SHP77 (cell line): ENCODE measurements around the gene ZFAND2B.

Source experiments
- DNase-seq, 2 experiments: peaks; one replicate each; lab custom pipeline; 2025; lab: John Stamatoyannopoulos, UW

ZFAND2B gene

DNA sequence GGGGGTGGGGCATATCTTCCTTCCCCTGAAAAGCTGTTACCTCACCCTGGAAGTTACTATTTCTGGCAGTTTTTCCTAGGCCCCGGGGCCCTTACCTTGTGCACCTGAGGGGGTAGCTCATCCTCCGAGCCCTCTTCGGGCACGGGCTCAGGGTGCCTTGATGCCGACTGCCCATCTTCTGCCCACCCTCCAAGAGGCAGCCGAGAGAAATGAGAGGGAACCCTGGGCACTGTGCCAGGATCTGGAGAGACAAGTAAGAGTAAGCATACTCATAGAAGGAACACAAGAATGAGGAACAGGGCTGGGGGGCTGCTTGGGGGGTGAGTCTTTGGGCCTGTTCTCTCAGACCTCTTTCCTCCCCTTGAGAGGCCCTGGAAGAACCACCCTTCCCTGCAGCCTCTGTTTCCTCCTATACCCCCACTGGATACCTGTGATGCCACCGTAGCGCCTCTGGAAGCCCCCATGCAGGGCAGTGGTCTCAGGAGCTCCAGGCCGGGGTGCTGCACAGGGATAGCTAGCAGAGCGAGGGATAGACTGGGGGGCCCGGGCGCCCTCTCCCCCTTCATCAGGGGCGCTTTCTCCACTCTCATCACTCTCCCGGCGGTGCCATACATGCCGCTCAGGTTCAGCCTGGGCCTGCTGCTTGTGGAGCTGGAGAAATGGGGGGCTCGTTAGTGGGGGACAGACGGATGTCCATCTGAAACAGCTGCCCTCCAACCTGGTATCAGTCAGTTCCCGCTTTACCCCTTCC is 14.2 kb downstream of the ZFAND2B start:
- DNase-seq, result no peak

DNA sequence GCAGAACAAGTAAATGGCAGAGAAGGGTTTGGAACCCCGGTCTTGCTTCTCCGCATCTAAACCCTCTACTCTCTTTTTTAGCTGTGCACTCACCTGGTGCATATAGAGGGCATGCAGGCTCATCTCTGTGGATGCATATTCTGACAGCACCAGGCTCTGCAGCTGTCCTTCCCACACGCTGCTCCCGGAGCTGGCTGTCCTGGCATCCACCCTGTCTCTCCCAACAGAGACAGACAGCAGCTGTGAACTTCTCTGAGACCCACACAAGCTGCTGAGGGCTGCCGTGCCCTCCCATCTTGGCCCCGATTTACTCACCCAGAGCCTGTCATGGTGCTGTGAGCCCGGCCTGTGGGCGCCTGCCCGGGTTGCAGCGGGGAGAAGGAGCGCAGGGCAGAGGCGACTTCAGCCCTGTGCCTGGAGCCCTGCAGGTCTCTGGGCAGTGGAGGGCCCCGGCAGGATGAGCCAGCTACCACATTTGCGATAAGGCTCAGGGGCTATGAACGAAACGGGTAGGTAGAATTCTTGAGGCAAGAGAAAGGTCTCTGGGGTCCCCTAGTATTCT is 15.5 kb downstream of the ZFAND2B start:
- DNase-seq, result no peak

DNA sequence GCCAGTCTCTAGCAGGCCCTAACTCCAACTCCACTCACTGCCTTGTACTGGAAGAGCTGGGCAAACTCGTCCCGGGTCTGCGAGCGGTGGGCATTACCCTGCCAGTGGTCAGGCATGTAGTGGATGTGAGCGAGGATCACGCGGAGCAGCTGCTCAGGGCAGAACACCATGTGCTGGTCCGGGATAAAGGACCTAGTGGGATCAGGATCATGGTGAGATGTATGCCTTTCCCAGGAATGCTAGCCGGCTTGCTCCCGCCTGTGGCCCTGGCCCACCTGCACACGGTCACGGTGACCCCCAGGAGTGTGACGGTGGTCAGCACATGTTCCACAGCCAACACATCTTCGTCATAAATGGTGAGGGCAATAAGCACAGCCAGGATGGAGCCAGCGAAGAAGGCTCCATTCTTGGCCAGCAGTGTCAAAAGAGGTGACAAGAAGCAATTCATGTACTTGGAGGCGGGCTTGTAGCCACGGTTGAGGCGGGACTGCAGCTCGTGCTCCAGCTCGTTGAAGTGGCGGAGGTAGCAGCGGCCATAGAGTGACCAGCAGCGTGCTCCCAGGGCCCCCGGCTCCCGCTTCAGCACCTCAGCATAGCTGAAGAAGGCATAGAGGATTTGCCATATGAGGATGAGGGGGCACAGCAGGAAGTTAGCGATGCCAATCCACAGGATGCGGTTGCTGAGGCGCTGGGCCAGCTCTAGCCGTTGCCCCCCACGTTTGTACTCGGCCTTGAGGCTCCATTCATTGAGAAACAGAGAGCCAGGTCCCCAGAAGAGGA is 17.4 kb downstream of the ZFAND2B start:
- no peak for DNase-seq

GRCh38 chr2:219225350-219225749 is 18.8 kb downstream of the ZFAND2B start:
- no peak for DNase-seq

DNA sequence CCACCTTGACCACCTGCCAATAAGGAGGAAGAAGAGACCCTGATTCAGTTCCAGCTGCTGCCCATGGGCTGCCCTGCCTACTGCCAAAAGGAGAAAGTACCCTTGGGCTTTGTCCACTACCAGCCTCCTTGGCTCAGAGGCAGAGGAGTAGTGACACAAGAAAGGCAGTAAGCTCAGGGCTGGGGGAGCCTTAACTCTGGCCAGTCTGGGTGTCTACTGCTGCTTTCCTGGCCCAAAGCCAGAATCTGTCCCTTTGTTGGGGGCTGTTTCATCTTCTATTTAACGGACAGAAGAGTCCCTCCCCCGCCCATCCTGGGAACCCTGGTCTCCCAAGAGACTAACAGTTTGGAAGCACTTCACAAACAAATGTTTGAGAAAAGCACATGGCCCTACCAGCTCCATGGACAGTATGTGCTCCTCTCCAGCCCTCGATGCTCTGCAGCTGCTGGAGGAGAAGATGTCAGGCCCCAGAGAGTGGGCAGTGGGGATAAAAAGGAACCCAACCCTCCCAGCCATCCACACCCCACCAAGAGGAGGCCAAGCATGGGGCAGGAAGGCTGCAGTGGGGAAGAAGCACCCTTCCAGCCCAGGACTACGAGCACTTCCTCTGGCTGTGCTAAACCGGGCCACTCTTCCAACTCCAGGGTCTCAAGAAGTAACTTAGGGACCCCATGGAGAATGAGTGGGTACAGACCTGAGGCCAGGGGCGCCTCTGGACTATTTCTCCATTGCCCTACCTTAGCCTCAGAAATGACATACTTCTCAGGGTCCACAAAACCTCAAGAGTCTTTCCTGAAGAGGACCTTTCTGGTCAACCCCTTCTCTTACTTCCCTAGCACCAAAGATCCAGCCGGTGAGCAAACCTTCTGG is 21.7 kb downstream of the ZFAND2B start:
- DNase-seq, result no peak

GRCh38 chr2:219228911-219229304 is 22.3 kb downstream of the ZFAND2B start:
- no peak for DNase-seq

DNA sequence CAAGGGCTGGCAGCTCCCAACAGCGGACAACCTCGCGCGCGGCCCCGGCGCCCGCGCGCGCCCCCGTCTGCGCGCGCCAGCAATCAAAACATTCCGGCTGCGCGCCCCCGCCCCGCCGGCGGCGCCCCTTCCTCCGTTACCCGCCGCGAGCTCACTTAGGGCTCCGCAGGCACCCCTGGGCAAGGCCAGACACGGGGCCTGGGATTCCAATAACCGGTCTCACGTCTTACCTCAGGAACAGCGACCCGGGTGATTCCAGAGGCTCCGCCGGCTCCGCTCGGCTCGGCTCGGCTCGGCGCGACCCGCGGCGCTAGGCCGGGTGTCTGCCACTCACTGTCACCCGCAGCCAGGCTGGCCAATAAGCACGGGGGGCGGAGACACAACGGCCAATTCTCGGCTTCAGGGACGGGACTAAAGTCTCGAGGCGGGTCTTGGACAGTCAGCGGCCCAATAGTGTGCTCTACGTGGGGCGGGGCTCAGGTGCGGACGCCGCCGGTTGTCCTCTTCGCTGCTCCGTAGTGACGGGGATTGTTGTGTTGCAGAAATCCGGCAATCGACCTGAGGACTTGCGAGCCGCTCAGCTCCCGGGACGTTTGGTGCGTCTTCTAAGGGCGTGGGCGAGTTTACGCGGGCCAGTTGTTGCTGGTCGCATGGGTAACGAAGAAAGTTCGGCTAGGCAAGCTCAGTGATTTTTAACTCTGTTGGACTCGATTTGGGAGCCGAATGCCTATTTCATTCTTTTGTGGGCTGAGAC is 22.9 kb downstream of the ZFAND2B start, which contains the start of the genes ANKZF1 and ATG9A:
ANKZF1 (plus strand) TSS at position 502 of the 754 bp plus-strand sequence. CDS start 452 bp downstream, outside the sequence.
ATG9A (minus strand) TSS at position 332 of the 754 bp plus-strand sequence. CDS start 1,612 bp downstream, outside the sequence.
- peak; percentile 97 to 98 for DNase-seq

DNA sequence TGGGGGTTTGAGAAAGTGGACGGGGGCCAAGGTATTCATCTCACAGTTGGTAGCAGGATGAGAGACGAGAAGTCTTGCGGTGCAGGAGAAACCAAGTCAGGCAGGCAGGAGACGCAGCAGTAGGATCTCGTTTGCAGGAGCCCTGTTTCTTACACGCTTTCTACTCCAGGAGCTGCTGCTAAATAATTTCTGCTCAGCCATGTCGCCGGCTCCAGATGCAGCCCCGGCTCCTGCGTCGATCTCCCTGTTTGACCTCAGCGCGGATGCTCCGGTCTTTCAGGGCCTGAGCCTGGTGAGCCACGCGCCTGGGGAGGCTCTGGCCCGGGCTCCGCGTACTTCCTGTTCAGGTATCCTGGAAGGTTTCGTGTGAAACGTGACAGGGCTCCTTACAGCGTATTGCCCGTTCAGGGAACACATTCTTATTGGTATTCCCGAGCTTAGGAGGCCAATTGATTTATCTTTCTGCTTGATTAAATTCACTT is 23.5 kb downstream of the ZFAND2B start:
- peak in 1 of 2 experiments; percentile 35 for DNase-seq

GRCh38 chr2:219234331-219234730 is 27.7 kb downstream of the ZFAND2B start:
- DNase-seq, result no peak

DNA sequence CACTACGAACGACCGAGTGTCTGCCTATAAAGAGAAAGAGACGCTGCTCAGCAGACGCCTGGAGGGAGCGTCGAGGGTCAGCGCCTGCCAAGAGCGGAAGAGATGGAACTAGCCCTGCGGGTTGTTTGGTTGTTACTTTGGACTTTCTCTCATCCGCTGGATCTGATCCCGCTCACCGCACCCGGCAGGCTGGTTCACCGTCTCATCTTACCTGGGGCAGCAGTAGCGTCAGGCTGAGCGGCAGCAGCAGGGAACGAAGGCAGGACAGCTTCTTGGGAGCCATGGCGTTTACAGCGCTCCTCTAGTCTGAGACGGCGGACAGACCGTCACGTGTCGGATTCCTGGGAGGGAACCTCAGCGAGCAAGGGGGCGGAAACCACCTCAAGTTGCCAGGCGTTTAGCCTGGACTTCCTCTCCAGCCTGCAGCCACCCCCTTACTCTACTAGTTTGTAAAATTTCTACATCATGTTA is 36.7 kb downstream of the ZFAND2B start:
- DNase-seq, result no peak

DNA sequence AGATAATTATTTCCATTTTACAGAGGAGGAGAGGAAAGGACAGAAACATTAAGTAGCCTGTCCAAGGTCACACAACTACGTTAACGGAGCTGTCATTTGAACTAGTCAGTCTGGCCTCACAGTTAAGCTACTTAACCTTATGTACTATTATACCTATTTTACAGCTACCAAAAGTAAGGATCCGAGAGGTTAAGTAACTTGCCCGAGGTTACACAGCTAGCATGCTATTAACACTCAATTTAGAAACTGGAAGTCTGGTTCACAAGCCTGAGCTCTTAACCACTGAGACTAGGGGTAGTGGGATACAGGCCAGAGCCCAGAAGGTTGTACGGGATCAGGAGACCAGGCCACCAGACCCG is 38.2 kb downstream of the ZFAND2B start:
- no peak for DNase-seq

DNA sequence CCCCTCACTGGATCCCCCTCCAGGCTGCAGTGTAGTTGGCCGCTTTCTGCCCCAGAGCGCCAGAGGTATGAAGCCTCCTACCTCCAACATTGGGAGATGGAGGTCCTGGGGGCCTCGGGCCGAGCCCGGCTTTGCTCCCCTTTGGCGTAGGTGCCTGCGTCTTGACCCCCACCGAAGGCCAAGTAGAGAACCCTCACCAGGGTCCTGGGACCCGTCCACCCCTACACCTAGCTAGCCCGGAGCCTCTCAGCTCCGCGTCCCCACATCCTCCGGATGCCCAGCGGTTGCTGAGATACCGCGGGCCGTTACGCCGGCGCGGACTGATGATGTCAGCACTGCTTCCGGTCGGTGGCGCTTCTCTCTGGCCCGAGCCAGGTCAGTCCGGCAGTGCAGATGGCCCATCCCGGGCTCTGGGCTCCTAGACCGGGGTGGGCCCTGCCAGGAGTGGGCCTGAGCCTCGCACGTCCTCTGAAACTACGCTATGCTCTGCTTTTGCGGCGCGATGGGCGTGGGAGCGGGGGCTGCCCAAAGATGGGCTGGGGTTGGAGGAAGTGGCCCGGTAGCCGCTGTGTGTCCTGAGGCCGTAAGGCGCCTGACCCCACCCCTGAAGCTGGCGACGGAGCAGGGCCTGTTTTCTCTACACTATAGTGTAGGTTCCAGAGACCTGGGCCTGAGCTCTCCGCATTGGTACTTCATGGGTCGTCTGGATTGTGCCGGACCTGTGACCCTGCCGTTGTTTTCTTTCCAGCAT is 38.7 kb downstream of the ZFAND2B start, which contains the start of the genes GLB1L and STK16:
GLB1L (minus strand) TSS at position 297 of the 751 bp plus-strand sequence. CDS start 1,871 bp downstream, outside the sequence.
STK16 (plus strand) TSS at position 332 of the 751 bp plus-strand sequence. CDS start 521 bp downstream, outside the sequence.
- peak; percentile 87 to 89 for DNase-seq

DNA sequence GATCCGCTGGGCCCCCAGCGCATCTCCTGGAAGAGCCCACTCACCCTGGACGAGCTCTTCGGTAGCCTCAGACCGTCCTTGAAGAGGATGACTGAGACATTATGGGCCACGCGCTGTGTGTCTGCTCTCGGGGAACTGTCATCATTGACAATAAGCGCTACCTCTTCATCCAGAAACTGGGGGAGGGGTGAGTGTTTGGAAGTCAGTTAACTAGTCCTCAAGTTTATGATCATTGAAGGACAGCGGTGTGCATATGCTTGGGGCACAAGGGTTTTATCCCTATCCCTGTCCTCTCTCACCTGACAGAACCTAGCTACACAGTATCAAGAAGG is 39.3 kb downstream of the ZFAND2B start:
- no peak for DNase-seq

GRCh38 chr2:219246559-219246958 is 40.0 kb downstream of the ZFAND2B start:
- DNase-seq, result no peak

DNA sequence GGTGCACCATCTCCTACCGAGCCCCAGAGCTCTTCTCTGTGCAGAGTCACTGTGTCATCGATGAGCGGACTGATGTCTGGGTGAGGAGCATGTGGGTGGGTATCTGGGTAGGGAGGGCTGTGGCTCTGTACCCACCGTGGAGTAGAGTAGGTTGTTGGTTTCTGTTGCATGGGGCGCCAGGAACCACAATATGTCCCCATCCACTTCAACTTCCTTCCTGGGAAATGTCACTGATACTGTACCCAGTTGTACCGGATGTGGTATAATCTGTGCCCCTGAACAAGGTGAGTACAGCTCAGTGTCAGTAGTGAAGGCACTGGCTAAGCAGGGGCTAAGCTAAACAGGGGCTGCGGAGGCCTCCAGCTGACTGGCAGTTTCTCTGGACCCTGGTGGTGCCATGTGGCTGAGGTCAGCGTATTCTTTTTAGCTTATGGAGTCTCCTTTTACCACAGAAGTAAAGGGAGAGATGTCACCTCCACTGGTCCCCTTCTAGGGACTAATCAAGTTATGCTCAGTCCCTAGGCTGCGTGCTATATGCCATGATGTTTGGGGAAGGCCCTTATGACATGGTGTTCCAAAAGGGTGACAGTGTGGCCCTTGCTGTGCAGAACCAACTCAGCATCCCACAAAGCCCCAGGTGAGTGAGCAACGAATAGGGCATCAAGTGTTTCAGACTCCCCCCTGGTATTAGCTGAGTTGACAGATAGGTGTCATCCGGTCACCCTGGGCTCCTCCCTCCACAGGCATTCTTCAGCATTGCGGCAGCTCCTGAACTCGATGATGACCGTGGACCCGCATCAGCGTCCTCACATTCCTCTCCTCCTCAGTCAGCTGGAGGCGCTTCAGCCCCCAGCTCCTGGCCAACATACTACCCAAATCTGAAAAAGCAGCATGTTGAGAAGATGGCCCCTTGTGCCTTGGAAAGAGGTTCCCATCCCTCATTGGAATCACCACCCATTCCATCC is 41.4 kb downstream of the ZFAND2B start:
- DNase-seq, result no peak

- no peak for DNase-seq
These were observed 42.2 kb downstream of the ZFAND2B start for GRCh38 chr2:219248845-219249202.

DNA sequence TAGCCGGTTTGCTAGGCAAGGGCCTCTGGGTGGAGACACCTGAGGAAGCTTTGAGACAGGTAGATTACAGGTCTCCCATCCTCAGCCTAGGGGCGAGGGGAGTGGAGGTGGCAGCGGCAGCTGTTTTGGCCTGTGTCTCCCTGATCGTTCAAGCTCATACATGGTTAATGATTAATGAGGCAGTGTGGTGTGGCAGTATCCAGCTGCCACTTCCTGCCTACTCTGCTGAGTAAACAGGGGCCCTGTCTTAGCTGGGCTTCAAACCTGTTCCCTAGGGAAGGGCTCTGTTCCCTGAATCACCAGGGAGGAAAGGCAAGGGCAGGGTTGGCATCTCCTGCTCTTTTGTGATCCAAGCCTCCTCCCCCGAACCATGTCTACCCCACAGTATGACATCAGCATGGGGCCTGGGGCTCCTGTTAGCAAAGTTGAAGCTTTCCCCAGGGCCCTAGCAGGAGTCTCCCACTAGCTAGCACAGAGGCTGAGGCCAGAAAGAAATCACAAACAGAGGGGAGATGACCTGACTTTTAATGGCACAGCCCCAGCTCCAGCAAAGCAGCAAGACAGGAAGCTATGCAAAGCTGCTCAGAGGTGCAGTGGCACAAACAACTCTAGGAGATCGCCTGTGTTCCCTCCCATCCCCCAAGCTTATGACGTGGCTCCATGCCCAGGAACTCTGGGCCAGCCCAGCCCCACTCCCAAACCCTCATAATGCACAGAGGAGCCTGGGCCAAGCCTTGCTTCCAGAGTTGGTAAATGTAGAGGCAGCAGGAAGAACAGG is 42.8 kb downstream of the ZFAND2B start:
- DNase-seq, result peak; percentile 74 to 82
